ENCODE results near the gene WNT3. TPM values are rescaled to one million over a fixed set of nuclear protein-coding genes. Genes with fewer than 3 reads are reported as not detected.

The WNT3 gene, protein sequence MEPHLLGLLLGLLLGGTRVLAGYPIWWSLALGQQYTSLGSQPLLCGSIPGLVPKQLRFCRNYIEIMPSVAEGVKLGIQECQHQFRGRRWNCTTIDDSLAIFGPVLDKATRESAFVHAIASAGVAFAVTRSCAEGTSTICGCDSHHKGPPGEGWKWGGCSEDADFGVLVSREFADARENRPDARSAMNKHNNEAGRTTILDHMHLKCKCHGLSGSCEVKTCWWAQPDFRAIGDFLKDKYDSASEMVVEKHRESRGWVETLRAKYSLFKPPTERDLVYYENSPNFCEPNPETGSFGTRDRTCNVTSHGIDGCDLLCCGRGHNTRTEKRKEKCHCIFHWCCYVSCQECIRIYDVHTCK
- total RNA-seq: 1.1 TPM in 2 replicates

DNA sequence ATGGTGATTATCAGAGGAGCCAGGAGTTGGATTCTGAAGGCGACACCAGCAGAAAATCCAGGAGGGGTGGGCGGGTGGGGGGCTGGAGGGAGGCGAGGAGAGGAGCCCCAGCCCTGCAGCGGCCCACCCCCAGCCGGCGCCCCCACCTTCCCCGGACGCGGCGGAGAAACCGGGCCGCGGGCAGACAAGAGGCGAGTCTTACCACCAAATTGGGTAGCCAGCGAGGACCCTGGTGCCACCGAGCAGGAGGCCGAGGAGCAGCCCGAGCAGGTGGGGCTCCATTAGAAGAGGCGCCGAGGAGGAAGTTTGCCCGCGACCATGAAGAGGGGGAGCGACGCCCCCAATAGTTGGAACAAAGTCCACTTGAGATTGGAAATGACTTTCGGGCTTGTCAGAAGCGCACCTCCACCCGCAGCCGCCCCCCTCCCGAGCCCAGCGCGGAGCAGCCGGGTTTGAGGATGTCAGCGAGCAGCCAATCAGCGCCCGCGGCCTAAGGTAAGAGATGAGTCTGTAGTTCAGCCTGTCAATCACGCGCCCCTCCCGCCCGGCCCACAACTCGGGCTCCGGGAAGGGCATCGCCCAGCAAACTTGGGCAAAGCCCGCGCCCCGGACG, at the start of gene WNT3:
WNT3 (minus strand) TSS at position 377 of the 613 bp plus-strand sequence; CDS start at position 282, 95 bp downstream.

GRCh38 chr17:46851029-46851741, 32.7 kb upstream of the WNT3 start, which contains the start of gene WNT9B:
Gene WNT9B, plus strand, starts transcription at chr17:46851583. Its CDS starts 56 bp downstream, at chr17:46851639.

Other genes starting within 250 kb of the WNT3 start
- gene ARL17A, start 239.0 kb downstream of the WNT3 start, total RNA-seq: 1.6 and 3.4 TPM in 2 replicates
- gene NSF, start 228.0 kb downstream of the WNT3 start, total RNA-seq: 15.7 and 18.4 TPM in 2 replicates
- gene WNT9B, start 32.9 kb upstream of the WNT3 start, total RNA-seq: 9.8 TPM in 1 of 2 replicates, not detected in the other
- 19.7 and 23.7 TPM in 2 replicates for gene GOSR2, start 104.5 kb upstream of the WNT3 start, total RNA-seq
- gene RPRML, start 160.6 kb upstream of the WNT3 start, total RNA-seq: not detected in 2 replicates